ENCODE results near the gene CFAP46.

The CFAP46 gene

DNA sequence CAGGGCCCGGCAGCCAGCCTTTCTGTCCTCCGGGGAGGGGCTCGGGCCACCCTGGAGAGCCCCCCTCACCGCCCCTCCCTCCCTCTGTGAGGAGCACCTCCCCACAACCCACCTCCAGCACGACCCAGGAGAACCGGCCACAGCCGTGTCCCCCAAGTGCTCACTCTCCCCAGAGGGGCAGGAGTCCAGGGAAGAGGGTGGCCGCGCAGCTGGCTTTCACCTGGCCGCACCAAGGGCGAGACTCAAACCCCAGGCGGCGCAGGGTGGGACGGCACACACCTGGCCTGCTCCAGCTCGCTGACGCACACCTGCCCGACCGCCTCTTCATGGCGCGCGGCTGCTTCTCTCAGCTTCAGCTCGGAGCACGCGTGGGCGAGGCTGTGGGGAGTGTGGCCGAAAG is 73.4 kb downstream of the CFAP46 start:
- H3K4me3 ChIP-seq (ENCODE audit: insufficient read depth, low read length, poor library complexity, severe bottlenecking) = no peak overlapping the region
- no peaks in the 10 kb centered on the region for H3F3A ChIP-seq (ENCODE audit: insufficient read depth)
- no peak for TF ChIP-seq EZH2phosphoT487 (conservative IDR thresholded peaks at IDR 0.05; ENCODE audit: low read length)
- TF ChIP-seq CTCF (IDR thresholded peaks at IDR 0.05; ENCODE audit: insufficient read depth, low read length, poor library complexity, severe bottlenecking) = no peak
- no peak overlapping the region for H3K9ac ChIP-seq (ENCODE audit: low read length)
- no peaks in the 10 kb centered on the region for H3K9me2 ChIP-seq (replicated peaks; ENCODE audit: insufficient read depth, low read length)
- no peaks in the 10 kb centered on the region for H3K9me3 ChIP-seq (ENCODE audit: insufficient read depth, low read length)
- H4K20me1 ChIP-seq (ENCODE audit: low read depth, low read length) = no peaks in the 10 kb centered on the region
- no peak overlapping the region for H3K4me2 ChIP-seq (ENCODE audit: low read depth, low read length, poor library complexity, severe bottlenecking)
- no peak overlapping the region for H3K27ac ChIP-seq (ENCODE audit: low read depth, low read length)
- H3K27me3 ChIP-seq (ENCODE audit: low read length) = no peaks in the 10 kb centered on the region
- no peak overlapping the region for H2AFZ ChIP-seq (ENCODE audit: low read depth, low read length, severe bottlenecking)
- H3K79me2 ChIP-seq (ENCODE audit: insufficient read depth, low read length) = no peaks in the 10 kb centered on the region
- no peaks in the 10 kb centered on the region for H3K36me3 ChIP-seq (ENCODE audit: low read length)

- H4K20me1 ChIP-seq (ENCODE audit: low read depth, low read length) = no peaks in the 10 kb centered on the region
- H3K79me2 ChIP-seq (ENCODE audit: insufficient read depth, low read length) = no peaks in the 10 kb centered on the region
- H3K4me2 ChIP-seq (ENCODE audit: low read depth, low read length, poor library complexity, severe bottlenecking) = no peak overlapping the region
- TF ChIP-seq EZH2phosphoT487 (conservative IDR thresholded peaks at IDR 0.05; ENCODE audit: low read length) = no peak
- no peak for TF ChIP-seq CTCF (IDR thresholded peaks at IDR 0.05; ENCODE audit: insufficient read depth, low read length, poor library complexity, severe bottlenecking)
- H3K27me3 ChIP-seq (ENCODE audit: low read length) = no peaks in the 10 kb centered on the region
- H3K36me3 ChIP-seq (ENCODE audit: low read length) = no peaks in the 10 kb centered on the region
- no peak overlapping the region for H3K27ac ChIP-seq (ENCODE audit: low read depth, low read length)
- H3K9me3 ChIP-seq (ENCODE audit: insufficient read depth, low read length) = no peaks in the 10 kb centered on the region
- no peaks in the 10 kb centered on the region for H3F3A ChIP-seq (ENCODE audit: insufficient read depth)
- no peaks in the 10 kb centered on the region for H3K9me2 ChIP-seq (replicated peaks; ENCODE audit: insufficient read depth, low read length)
- H2AFZ ChIP-seq (ENCODE audit: low read depth, low read length, severe bottlenecking) = no peak overlapping the region
- H3K9ac ChIP-seq (ENCODE audit: low read length) = no peak overlapping the region
- no peak overlapping the region for H3K4me3 ChIP-seq (ENCODE audit: insufficient read depth, low read length, poor library complexity, severe bottlenecking)
These were observed 74.3 kb downstream of the CFAP46 start for GRCh38 chr10:132867801-132868644.

- Histone ChIP-seq H3K4me2 (ENCODE audit: low read depth, low read length, poor library complexity, severe bottlenecking) (no peak overlapping the region), H3K27ac (ENCODE audit: low read depth, low read length) (no peak overlapping the region), H3K9ac (ENCODE audit: low read length) (no peak overlapping the region), H3K9me3 (ENCODE audit: insufficient read depth, low read length) (no peaks in the 10 kb centered on the region), H2AFZ (ENCODE audit: low read depth, low read length, severe bottlenecking) (no peak overlapping the region), H4K20me1 (ENCODE audit: low read depth, low read length) (no peaks in the 10 kb centered on the region), H3K79me2 (ENCODE audit: insufficient read depth, low read length) (no peaks in the 10 kb centered on the region), H3K36me3 (ENCODE audit: low read length) (no peaks in the 10 kb centered on the region), H3K4me3 (ENCODE audit: insufficient read depth, low read length, poor library complexity, severe bottlenecking) (no peak overlapping the region), H3F3A (ENCODE audit: insufficient read depth) (no peaks in the 10 kb centered on the region), H3K27me3 (ENCODE audit: low read length) (no peaks in the 10 kb centered on the region), H3K9me2 (replicated peaks; ENCODE audit: insufficient read depth, low read length) (no peaks in the 10 kb centered on the region)
- TF ChIP-seq CTCF (IDR thresholded peaks at IDR 0.05; ENCODE audit: insufficient read depth, low read length, poor library complexity, severe bottlenecking) = no peak
- no peak for TF ChIP-seq EZH2phosphoT487 (conservative IDR thresholded peaks at IDR 0.05; ENCODE audit: low read length)
These were observed 75.6 kb downstream of the CFAP46 start for GRCh38 chr10:132866601-132867381.

Measured in SU-DHL-6 (cell line).